LoVo (cell line): Measurements from ENCODE around the gene COL9A2.

Experiments used
- DNase-seq: peaks from one replicate; pipeline ENCODE4 v3.0.0-alpha.2; 2016; ENCODE audit warnings: low spot score

Gene COL9A2

GRCh38 chr1:40303051-40303771, 13.9 kb downstream of the COL9A2 start:
- no peak for DNase-seq

GRCh38 chr1:40302475-40302874, 14.6 kb downstream of the COL9A2 start:
- DNase-seq: no peak

- no peak for DNase-seq
Observed at GRCh38 chr1:40301541-40302299, 15.4 kb downstream of the COL9A2 start.

- DNase-seq: no peak
Observed at GRCh38 chr1:40301066-40301465, 16.0 kb downstream of the COL9A2 start.

- no peak for DNase-seq
Observed at GRCh38 chr1:40300651-40301050, 16.4 kb downstream of the COL9A2 start.

GRCh38 chr1:40300249-40300567, 16.9 kb downstream of the COL9A2 start:
- DNase-seq: no peak

GRCh38 chr1:40299366-40300248, 17.5 kb downstream of the COL9A2 start:
- DNase-seq: no peak

GRCh38 chr1:40291293-40291692, 25.8 kb downstream of the COL9A2 start:
- DNase-seq: no peak

GRCh38 chr1:40281853-40282252, 35.2 kb downstream of the COL9A2 start:
- DNase-seq: no peak

GRCh38 chr1:40276122-40276521, 41.0 kb downstream of the COL9A2 start:
- DNase-seq: no peak

GRCh38 chr1:40274331-40274730, 42.8 kb downstream of the COL9A2 start:
- DNase-seq: no peak

- DNase-seq: no peak
Observed at GRCh38 chr1:40273547-40274166, 43.4 kb downstream of the COL9A2 start.

GRCh38 chr1:40272653-40273213, 44.4 kb downstream of the COL9A2 start:
- no peak for DNase-seq

GRCh38 chr1:40270152-40270834, 46.8 kb downstream of the COL9A2 start:
- no peak for DNase-seq

- no peak for DNase-seq
Observed at GRCh38 chr1:40268211-40268610, 48.9 kb downstream of the COL9A2 start.

- no peak for DNase-seq
Observed at GRCh38 chr1:40267767-40268187, 49.3 kb downstream of the COL9A2 start.

- DNase-seq: no peak
Observed at GRCh38 chr1:40266786-40267535, 50.1 kb downstream of the COL9A2 start.

GRCh38 chr1:40265919-40266318, 51.2 kb downstream of the COL9A2 start:
- no peak for DNase-seq

- DNase-seq: no peak
Observed at GRCh38 chr1:40265298-40265697, 51.8 kb downstream of the COL9A2 start.

GRCh38 chr1:40264354-40264781, 52.7 kb downstream of the COL9A2 start:
- DNase-seq: no peak

- no peak for DNase-seq
Observed at GRCh38 chr1:40258445-40258769, 58.7 kb downstream of the COL9A2 start.
